Activated gamma-delta T cell (primary cell): Measurements from ENCODE around the gene U2AF1.
"Not testable (repeated sequence)": the region's sequence is repeated elsewhere in the genome, so short reads cannot be mapped to it uniquely, and the experiment has no call there.

ENCODE experiments used
- DNase-seq: peaks from one replicate; lab custom pipeline; 2025; lab: John Stamatoyannopoulos, UW

Gene U2AF1

DNA sequence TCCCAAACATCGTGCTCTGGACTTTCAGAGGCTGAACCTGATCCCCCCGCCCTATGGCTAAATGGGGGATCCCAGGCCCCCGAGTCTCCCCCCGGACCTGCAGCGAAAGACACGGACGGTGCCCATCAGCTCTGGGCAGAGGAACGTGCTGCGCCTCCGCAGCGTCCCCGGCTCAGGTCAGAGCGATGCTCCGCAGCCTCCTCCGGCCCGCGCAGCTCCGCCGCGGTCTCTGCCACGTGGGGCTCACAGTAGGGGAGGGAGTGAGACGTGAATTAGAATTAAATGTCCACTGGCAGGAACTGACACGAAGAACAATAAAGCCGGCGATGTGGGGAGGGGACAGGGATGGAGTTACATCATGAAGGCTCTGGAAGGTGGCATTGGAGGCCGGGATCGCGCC lies 30.7 kb downstream of the U2AF1 start:
- DNase-seq, result not testable (repeated sequence)

DNA sequence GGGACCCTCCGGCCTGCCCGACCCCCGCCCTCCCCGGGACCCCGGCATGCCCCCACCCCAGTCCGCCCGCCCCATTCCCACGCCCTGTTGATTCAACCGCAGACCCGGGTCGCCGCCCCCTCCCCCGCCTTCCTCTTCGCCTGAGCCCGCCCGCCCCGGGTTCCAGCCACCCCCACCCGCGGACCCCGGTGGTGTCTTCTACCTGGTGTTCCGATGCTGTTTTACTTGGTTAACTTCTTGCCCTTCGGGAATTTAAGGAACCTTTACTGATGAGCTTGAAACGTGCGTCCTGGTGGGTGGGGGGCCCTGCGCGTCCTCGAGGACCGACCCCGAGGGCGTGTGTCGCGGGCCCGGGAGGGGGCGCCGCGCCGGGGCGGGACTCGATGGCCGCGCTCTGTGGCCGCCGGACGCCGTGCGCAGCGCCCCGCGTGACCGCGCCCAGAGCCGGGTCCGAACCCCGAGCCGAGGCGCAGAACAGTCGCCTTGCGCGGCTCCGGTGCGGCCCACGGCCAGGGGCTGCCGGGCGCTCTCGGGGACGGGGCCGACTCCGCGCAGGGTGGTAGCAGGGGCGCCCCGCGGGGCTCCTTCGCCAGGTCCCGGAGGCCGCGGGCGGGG lies 31.2 kb downstream of the U2AF1 start:
- DNase-seq, result not testable (repeated sequence)

DNA sequence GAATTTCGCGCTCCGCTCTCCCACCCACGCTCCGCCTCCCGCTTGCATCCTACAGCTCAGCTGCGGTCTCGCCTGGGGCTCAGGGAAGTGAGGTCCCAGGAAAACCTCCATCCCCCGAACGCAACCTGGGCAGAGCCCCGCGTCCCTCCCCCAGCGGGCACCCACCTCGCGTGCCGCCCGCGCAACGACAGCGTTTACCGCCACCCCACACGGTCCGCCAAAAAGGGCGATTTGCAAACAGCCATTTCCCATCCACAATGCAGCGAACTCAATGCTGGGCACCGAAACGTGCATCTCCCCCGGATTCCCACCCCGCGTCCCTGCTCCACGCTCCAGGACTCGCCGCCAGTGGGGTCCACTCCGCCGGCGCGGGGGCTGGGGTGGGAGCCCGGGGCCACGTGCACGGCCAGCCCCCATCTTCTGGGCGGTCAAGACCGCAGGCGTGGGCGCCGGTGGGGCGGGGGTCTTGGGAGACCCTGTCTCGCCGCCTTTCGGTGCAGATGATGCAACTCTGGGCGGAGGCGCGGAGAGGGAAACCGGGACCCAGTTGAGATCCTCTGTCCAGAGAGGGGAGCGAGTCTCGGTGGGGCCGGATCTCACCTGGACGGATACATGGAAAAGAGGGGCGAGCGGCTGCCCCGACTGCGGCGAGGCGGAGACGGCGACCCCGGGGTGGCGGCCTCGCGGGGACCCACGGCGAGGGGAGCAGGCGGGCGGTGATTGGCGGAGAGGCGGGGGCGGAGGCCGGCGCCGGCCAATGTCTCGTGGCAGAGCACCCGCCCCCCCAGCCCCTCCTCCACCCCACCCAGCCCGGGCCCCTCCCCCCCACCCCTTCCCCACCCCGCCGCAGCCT lies 32.0 kb downstream of the U2AF1 start, which contains the start of gene CBS:
Gene CBS, minus strand, starts transcription at position 666 of the 853 bp plus-strand sequence. CDS start 3,642 bp downstream, outside the sequence.
- not testable (repeated sequence) for DNase-seq

DNA sequence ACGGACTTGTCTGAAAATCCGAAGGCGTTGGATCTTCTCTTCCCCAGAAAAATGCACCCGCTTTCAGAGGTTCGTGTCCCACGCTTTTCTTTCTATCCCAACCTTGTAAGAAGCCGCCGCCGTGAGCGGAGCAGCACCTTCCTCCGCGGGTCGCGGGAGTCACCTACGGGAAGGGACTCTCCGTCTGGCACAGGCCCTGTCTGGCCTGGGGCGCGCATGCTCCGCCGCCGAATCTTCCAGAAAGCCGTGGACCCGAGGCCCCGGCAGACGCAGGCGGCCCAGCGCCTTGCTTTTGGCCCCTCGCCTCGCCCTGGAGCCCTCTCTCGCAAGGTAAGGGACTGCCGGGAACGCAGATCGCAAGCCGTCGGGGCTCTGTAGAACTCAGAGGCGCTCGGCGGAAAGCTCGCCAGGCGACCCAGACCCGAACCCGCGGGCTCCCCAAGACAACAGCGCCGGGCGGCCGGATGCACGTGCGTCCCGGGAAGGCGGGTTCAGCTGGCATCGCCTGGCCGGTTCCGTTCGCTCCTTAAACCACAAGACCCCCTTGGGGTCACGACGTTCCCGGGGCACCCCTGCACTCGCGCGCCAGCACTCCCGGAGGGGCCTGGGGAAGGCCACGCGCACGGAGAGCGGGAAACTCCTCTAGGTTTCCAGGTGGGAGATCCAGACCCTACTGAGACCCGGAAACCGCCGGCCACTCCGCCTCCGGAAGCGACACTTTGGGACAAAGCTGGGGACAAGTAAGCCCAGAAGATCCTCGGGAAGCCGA lies 32.8 kb downstream of the U2AF1 start:
- not testable (repeated sequence) for DNase-seq

DNA sequence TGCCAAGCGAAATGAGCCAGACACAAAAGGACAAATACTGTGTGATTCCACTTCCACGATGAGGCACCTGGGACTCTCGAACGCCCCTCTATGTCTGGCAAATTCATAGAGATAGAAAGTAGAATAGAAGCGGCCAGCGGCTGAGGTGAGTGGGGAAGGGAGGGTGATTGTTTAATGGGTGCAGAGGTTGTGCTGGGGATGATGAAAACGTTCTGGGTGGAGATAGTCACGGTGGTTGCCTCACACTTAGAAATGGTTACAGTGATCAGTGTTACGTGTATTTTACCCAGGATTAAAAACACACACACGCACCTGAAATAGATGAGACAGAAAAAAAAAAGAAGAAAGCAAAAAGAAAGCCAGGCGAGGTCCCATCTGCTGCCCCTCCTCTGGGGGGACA lies 34.6 kb downstream of the U2AF1 start:
- DNase-seq, result not testable (repeated sequence)

DNA sequence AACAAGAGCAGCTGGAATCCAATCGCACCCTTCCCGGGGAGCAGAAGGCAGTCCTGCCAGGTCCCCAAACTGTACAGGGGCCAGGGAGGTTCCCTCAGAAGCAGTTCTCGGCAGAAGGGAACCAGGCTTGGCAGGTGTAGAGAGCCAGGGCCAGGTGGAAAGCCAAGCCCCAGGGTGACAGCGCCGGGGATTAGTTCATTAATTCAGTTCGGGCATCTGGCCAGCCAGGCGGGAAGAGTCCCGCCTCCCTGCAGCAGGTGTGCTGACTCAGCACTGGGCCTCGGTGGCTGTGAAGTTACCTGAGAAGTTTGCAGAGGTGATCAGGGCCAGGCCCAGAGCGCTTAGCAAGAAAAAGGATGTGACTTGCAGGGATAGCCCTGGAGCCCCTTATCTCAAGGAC lies 37.7 kb downstream of the U2AF1 start:
- DNase-seq, result not testable (repeated sequence)

DNA sequence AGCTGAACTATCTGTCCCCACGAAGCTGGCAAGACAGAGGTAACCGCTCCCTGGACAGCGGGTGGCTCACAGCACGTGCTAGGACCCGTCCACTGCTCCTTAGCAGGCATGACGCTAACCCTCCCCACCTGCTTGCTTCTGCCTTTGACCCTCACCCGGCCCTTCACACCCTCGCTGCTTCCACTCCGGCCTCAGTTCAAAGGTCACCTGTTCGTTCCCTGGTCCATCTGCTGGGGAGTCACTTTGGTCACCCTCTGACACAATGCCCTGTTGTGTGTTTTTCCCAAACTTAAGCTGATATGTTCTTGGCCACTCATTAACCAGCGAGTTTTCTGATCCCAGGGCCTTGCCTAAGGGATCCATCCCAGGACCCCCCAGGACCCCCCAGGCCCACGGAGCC lies 39.3 kb downstream of the U2AF1 start:
- DNase-seq, result not testable (repeated sequence)

DNA sequence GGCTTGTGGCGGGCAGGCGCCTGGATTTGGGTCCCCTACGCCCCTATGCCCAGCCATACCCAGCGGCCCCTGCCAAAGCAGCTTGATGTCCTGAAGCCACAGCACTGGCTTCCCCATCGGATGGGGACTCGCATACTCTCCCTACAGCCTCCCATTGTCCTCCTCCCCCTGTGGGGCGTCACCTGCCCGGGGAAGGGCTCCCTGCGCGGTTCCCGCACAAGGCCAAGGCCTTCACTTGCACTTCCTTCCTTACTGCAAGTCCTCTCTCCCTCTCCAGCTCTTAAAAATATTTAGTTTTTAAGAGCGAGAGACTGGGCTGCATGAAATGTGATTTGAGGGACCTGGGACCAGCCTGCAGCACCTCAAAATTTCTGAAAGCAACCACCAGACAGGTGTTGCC lies 40.7 kb downstream of the U2AF1 start:
- DNase-seq, result not testable (repeated sequence)

DNA sequence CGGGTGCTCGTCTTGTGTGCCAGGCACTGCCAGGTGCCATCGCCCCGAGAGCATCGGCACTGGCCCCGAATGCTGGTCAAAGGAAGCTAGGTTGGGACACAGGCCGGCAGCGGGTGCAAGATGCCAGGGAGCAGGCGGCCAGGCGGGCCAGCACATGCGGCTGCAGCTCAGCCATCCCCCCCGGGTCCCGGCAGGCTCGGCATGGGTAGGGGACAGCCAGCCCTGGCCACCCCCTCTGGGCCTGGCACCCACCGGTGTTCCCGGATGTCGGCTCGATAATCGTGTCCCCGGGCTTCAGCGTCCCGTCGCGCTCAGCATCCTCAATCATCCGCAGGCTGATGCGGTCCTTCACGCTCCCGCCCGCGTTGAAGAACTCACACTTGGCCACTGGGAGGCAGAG lies 41.4 kb downstream of the U2AF1 start:
- DNase-seq, result not testable (repeated sequence)

DNA sequence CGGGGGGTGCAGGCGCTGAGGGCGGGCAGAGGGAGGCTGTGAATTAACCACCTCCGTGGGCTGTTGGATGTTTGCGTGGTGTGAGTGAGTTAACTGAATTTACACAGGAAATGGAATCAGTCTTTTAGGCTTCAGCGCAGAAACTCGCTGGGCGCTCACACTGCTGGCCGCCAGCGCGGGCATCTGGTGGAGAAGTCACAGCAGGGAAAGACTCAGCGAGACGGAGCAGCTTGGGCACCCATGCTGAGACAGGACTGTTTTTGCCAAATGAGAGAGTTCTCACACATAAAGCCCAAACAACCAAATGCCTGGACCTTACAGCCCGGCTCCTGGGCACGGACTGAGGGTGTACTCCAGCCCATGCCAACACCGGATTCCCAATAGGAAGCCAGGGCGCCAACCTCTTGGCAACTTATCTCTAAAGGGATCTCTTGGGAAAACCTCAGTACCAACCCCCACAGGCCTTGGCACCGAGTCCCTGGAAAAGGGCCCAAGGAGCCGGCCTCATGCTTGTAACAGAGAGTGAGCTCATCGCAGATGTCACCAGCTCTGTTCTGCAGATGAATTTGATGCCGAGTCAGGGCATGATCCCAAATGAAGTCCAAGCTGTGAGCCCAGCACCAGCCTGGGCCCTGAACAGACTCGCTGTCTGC lies 43.0 kb downstream of the U2AF1 start:
- DNase-seq, result not testable (repeated sequence)

DNA sequence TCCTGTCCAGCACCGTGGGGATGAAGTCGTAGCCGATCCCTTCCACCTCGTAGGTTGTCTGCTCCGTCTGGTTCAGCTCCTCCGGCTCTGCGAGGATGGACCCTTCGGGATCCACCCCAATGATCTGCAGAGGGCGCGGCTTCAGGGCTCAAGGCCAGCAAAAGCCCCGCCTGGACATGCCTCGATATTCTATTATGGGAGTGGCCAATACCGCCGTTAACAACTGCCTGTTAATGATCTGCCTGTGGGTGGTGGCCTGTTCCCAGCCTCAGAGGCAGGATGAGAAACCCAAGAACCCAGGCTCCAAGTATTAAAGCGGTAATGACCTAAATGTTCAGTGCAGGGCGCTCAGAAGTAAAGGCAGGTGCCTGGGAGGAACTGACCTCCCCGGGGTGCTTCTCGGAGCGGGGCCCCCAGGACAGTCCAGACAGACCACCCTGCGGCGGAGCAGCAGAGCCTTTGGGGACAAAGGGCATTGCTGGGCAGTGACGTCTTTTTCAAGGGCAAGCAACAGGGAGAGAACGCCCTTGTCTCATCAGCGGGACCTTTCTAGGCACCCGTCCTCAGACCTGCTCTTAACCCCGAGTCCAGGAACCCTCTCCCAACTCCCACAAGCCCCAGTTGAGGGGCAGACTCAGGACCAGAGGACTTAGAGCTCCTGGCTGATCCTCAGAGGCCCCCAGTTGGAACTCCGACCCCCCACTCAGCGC lies 44.3 kb downstream of the U2AF1 start:
- DNase-seq, result not testable (repeated sequence)

DNA sequence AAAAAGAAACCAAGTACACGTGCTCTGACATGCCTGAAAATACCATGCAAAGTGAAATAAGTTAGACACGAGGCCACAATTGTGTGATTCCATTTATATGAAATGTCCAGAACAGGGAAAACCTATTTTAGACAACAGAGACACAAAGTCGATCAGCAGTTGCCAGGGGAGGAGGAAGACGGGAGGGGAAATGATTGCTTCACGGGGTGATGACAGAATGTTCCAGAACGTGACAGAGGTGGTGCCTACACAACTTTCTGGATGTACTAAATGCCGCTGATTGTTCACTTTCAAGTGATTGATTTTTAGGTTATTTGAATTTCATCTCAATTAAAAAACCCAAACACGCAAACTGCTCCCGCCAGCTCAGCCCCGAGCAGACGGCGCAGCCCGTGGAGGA lies 54.3 kb downstream of the U2AF1 start:
- not testable (repeated sequence) for DNase-seq

DNA sequence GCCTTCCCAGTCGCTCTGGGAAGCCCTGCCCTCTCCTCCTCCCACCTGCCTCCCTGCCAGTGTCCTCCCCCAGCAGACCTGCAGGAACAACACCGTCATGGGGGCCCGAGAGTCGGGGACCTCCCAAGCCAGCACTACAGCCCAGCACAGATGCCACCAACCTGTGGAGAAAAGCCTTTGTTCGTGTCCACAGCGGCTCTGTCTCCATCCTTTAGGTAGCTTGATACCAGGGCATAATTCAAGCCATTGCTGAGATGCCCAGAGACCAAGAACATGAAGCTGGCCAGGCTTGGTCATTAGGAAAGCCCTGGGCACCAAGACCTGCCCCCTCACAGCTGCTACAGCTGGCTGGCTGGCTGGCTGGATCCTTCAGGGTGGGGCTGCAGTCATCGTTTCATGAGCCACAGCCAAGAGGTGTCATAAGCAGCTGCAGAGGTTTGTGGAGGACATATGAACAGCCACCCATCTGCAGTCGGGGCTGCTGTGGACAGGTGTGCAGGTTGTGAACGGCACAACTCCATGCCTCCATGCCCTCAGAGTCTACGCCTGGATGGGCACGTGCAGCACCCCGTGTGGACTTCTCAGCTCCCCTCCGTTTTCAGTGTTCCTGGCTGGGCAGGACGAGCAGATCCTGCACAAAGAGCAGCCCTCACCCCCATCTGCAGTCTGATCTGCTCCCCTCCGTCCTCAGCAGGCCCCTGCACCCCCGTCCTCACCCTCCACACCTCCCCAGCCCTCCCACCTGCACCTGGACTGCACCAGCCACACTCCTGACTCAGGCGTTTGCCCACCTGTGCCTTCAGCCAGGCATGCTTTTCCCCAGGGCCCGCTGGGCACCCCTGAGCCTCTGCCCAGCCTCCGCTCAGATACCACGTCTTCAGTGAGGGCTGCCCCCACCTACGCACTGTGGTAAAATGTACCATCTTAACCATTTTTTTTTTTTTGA lies 61.2 kb downstream of the U2AF1 start:
- not testable (repeated sequence) for DNase-seq

DNA sequence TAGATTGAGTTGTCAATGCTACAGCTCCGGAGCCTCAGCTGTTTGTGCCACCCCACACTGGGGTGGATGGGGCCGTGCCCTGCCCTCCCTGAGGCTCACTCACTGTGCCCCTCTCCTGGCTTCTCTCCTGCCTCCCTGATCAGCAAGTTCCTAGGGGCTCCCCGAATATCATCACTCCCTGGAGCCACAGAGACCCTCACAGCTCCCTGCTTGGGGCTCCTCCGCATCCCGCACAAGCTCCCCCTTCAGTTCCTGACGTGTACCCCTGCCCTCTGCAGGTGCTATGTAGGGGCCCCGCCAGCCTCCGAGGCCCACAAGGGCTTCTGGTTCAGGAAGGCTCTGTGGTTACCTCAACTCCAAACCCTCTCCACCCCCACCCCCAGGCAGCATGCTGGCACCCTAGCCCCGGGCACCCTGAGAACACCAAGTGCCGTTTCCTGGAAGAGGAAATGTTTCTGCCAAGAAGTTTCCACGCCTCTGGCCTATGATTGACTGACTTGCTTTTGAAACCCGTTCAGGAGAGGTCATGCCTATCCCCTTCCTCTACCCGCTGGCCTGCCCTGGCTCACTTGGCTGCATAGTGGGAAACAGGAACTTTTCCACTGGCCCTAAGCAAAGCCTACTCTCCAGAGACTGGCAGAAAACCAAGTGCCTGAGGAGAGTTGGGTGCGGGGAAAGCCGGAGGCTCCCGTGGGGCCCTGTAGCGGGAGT lies 62.0 kb downstream of the U2AF1 start:
- DNase-seq, result not testable (repeated sequence)

DNA sequence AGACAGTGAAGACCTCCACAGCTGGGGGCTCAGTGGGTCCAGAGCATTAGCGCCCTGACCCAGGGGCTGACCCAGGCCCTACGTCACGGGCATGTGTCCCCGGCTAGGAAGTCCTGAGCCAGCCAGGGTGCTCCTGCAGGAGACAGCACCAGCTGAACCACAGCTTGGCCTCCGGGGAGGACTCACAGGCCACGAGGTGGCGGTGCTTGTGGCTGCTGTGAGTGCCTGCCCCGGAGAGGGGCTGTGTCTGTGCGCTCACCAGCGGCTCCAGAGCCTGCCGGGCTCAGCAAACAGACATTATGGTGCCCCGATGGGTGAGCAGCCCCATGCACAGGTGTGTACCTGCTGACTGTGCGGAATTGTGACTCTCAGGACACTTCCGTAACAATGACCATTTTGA lies 62.8 kb downstream of the U2AF1 start:
- DNase-seq, result not testable (repeated sequence)

DNA sequence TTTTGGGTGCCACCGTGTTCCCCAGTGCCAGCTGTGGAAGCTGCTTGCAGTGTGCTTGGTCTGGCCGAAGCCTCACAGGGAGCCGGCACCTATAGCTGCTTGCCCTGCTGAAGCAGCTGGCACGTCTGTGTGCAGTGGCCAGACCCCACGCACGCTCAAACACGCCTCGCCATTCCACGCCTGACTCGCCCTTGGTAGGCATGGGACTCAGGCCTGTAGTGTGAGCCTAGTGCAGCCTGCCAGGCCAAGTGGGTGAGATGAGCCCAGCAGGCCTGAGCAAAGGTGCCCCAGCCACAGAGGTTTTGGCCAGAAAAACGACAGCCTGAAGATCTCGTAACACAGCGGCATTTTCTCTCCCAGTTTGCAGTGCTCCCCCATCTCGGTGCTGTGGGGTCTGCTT lies 64.1 kb downstream of the U2AF1 start:
- not testable (repeated sequence) for DNase-seq
